SK-N-MC (cell line): ENCODE data around the gene TMEM236.

Experiments used
- EZH2 ChIP-seq: fragments of 200-600 bp; sonication (generic); IDR thresholded peaks from one replicate; pipeline ENCODE4 v1.6.1; 2017; ENCODE audit warnings: antibody characterized with exemption
- POLR2AphosphoS5 ChIP-seq: IDR thresholded peaks from 2 replicates; pipeline ENCODE4 v1.6.1; 2012; ENCODE audit warnings: mild to moderate bottlenecking, low read depth, low read length, borderline replicate concordance

GRCh38 chr10:17831341-17831740 is 79.3 kb downstream of the TMEM236 start:
- no peak for TF ChIP-seq POLR2AphosphoS5
- no peak for TF ChIP-seq EZH2
